ENCODE measurements around the gene SMC5.
"Not testable (repeated sequence)": the region's sequence is repeated elsewhere in the genome, so short reads cannot be mapped to it uniquely, and the experiment has no call there.

SMC5 gene

DNA sequence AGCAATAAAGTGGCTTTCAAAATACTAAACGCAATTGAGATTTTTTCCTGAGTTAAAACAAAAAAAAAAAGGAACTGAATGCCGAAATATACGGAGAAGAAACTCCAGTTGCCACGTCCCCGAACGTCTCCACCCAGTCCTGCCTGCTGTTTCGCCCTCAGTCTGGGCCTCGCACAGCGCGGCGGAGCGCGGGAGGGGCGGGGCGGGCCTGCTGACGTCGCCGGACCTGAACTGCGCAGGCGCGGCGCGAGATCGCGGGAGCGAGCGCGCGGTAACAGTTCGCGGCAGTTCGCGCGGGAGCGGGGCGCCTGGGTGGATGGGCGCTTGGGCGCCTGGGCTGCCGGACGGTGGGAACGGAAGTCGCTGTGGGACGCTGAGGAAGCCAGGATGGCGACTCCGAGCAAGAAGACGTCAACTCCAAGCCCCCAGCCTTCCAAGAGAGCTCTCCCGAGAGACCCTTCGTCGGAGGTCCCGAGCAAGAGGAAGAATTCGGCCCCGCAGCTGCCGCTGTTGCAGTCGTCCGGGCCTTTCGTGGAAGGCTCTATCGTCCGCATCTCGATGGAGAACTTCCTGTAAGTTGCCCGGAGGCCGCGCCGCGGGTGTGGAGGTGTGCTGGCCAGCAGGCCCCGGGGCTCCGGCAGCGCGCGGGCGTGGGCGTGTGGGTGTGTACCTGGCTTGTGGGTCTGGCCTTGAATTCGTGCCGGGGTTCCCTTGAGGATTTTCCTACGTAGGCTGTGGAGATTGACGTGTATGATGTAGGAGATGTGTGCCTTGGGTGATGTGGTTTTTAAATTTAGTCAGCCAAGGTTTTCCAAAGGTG lies at the start of gene SMC5:
Gene SMC5 (plus strand): TSS at position 287 of the 820 bp plus-strand sequence. CDS start 101 bp downstream, at position 388.
- peak; percentile 87 for DNase-seq (ENCODE audit: low spot score)

DNA sequence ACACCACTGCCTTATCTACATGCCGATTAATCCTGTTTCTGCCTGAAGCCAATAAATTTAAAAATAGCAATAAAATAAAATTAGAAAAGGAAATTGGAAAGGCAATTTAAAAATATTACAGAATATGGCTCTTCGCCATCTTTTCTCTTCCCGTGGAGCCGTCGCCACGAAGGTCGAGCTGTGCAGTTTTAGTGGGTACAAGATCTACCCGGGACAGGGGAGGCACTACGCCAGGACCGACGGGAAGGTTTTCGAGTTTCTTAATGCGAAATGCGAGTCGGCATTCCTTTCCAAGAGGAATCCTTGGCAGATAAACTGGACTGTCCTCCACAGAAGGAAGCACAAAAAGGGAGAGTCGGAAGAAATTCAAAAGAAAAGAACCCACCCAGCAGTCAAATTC lies 41.7 kb upstream of the SMC5 start:
- no peak for DNase-seq (ENCODE audit: low spot score)

GRCh38 chr9:70218767-70219166 lies 40.0 kb upstream of the SMC5 start:
- DNase-seq (ENCODE audit: low spot score), result no peak

- DNase-seq (ENCODE audit: low spot score), result no peak
Measured at GRCh38 chr9:70220216-70220615, 38.6 kb upstream of the SMC5 start.

DNA sequence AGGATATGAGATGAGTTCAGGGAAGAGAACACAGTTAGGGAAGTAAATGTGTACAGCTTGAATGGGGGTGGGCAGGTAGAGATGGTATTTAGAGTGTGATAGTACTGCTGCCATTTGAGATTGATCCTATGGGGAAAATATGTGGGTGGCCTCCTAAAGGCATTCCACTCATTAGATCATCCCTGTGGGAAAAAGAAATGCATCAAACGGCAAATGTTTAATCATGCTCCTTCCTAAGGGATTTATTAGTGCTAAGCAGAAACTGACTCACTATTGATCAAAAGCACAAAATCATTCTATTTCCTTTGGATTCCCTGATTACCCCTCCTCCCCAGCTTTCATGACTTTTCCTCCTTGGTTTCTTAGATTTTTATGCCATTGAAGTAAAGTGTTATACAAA lies 36.4 kb upstream of the SMC5 start:
- DNase-seq (ENCODE audit: low spot score), result no peak

- peak; percentile 59 for DNase-seq (ENCODE audit: low spot score)
Measured at GRCh38 chr9:70228118-70228517, 30.7 kb upstream of the SMC5 start.

- DNase-seq (ENCODE audit: low spot score), result peak; percentile 62
Measured at GRCh38 chr9:70228611-70229010, 30.2 kb upstream of the SMC5 start.

DNA sequence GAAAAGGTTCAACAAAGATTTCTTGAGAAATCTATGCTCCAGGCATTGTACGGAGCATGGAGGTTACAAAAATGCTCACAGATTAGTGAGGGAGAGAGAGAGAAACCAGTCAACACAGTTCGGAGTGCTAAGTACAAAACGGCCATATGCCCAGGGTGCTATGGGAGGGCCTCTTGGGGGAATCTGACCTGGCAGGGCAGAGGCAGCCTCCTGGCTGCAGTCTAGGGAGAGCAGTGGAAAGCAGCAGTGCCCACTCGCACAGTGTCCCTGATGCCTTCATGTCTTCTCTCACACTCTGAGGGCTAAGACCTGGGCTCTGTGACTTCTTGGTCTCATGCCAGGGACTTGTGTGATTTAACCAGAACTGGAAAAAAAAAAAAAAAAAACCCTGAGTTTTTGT lies 29.8 kb upstream of the SMC5 start:
- peak; percentile 77 for DNase-seq (ENCODE audit: low spot score)

DNA sequence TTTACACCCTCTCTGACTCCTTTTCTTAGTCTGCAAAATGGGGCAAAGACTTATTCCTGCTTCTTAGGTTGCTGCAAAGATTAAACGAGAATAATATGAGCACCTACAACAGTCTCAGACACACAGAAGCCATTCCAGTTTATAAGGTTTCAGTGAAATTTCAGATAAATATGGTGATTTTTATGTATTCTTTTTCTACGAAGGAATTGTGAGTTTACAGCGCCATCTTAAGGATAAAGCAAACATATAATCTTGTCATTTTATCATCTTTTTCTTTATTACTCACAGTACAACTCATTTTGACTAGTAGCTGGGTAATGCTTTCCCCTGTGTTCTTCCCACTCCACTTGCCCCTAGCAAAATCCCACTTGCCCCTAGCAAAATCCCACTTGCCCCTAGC lies 29.2 kb upstream of the SMC5 start:
- DNase-seq (ENCODE audit: low spot score), result peak; percentile 79

DNA sequence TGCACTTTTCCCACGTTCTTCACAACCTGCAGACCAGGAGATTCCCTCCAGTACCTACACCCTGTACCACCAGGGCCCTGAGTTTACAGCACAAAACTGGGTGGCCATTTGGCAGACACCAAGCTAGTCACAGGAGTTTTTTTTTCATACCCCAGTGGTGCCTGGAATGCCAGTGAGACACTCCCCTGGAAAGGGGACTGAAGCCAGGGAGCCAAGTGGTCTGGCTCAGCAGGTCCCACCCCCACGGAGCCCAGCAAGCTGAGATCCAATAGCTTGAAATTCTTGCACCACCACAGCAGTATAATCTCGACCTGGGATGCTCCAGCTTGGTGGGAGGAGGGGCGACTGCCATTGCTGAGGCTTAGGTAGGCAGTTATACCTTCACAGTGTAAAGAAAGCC lies 26.3 kb upstream of the SMC5 start:
- DNase-seq (ENCODE audit: low spot score), result no peak

DNA sequence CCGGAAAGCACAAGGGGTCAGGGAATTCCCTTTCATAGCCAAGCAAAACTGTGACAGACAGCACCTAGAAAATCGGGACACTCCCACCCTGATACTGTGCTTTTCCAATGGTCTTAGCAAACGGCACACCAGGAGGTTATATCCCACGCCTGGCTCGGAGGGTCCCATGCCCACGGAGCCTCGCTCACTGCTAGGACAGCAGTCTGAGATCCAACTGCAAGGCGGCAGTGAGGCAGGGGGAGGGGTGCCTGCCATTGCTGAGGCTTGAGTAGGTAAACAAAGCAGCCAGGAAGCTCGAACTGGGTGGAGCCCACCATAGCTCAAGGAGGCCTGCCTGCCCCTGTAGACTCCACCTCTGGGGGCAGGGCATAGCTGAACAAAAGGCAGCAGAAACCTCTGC lies 24.6 kb upstream of the SMC5 start:
- not testable (repeated sequence) for DNase-seq (ENCODE audit: low spot score)

DNA sequence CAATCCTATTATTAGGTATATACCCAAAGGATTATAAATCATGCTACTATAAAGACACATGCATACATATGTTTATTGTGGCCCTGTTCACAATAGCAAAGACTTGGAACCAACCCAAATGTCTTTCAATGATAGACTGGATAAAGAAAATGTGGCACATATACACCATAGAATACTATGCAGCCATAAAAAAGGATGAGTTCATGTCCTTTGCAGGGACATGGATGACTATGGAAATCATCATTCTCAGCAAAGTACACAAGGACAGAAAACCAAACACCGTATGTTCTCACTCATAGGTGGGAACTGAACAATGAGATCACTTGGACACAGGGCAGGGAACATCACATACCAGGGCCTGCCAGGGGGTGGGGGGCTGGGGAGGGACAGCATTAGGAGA lies 12.8 kb upstream of the SMC5 start:
- DNase-seq (ENCODE audit: low spot score), result not testable (repeated sequence)

- DNase-seq (ENCODE audit: low spot score), result no peak
Measured at GRCh38 chr9:70250221-70250620, 8.6 kb upstream of the SMC5 start.

DNA sequence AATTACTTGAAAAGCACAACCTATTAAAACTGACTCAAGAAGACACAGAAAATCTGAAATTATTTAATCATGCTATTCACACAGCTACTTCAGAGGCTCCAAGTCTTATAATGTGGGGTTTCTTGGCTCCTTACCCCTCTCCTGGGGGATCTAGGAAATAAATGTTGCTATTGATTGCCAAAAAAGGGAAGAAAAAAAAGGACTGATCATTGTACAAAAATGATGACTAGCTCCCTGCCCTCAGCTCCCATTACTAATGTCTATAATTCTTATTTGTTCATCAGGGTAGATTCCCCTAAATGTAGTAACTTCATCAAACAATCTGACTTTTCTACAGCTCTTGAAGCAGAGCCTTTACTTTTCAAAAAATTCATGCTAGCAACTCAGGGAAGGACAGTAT lies 3.3 kb upstream of the SMC5 start:
- no peak for DNase-seq (ENCODE audit: low spot score)

DNA sequence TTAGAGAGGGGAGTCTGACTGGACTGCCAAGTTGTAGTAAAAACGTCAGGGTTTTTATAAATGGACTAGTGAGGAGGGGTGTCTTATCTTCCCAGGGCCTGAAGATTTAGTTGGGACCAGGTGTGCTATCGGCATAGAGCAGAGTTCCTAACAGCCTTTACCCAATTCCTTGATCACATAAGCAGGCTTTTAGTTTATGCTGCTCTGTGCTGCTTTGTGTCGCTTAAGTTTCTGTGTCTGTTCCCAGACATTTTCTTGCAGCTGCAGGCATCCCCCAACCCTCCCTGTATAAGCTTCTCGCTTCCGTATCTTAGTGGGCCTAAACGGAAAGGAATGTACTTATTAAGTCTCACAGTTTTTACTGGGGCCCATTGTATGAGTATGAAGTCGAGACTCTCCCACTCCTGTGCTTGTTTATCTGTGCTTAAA lies 2.6 kb upstream of the SMC5 start:
- DNase-seq (ENCODE audit: low spot score), result peak; percentile 29

- DNase-seq (ENCODE audit: low spot score), result peak; percentile 27
Measured at GRCh38 chr9:70257502-70257901, 1.3 kb upstream of the SMC5 start.

DNA sequence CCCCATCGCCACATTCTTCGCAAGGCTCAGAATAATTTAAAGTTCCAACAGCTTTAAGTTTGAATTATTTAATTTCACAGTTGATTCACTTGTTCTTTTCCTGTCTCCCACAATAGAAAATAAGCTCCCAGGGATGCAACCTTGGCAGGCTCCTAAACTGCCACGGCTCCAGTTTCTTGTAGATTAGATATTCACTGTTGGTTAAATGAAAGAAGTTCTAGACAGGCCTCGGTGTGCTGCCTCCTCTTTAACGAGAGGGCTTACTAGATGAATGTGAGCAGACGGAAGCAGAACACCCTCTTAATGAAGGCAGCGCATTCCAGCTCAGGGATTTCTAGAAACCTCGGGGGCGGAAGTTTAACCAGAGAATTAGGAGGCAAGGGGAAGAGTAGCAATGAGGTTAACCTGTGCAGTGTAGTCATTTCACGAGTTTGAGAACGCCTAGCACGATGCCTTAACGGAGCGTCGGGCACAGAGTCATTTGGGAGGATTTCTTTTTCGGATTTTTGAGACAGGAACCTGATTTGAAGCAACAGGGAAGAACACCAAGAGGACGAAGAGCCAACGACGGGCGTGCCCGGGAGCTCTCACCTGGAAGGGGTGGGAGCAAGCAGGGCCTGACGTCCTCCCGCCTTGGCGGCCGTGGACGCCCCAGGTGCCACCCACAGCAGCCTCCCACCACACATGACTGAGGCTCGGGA lies 637 bp upstream of the SMC5 start:
- DNase-seq (ENCODE audit: low spot score), result peak; percentile 74

- no peak for DNase-seq (ENCODE audit: low spot score)
Measured at GRCh38 chr9:70259512-70259802, 679 bp downstream of the SMC5 start.

DNA sequence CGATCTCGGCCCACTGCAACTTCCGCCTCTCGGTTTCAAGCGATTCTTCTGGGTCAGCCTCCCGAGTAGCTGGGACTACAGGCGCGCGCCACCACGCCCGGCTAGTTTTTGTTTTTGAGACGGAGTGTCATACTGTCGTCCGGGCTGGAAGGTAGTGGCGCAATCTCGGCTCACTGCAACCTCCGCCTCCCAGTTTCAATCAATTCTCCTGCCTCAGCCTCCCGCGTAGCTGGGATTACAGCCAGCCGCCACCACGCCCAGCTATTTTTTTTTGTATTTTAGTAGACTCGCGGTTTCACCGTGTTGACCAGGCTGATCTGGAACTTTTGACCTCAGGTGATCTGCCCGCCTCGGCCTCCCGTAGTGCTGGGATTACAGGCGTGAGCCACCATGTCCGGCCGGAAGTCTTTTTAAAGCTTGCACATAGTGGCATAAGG lies 1.2 kb downstream of the SMC5 start:
- no peak for DNase-seq (ENCODE audit: low spot score)

- no peak for DNase-seq (ENCODE audit: low spot score)
Measured at GRCh38 chr9:70260606-70261005, 1.8 kb downstream of the SMC5 start.

DNA sequence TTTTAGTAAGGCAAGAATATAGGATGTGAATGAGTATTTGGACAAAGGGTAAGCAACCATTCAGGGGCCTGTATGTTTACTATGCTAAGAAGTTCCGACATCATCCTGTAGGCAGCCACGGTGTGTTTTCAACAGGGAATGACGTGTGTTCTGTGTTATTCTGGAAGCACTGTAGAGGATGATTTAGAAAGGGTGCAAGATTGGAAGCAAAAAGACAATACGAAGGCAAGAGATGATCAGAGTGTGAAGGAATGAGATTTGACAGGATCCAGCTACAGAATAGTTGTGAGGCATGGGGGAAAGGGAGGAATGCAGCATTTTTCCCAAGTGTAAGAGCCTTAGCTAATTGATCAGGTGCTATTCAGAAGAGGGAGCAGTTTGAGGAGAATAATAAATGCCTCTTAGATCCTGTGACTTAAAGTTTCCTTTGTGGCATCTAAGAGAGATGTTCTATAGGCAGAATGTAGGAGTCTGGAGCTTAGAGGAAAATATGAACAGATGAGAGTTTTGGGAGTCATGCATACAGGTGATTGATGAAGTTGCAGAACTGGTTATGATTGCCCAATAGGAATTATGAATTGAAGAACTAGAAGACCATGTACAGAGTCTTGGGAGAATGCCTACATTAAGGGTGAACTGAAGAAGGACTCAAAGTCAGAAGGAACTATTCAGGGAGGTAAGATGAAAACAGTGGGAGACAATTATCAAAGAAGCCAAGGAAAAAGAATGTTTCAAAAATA lies 2.5 kb downstream of the SMC5 start:
- DNase-seq (ENCODE audit: low spot score), result no peak

DNA sequence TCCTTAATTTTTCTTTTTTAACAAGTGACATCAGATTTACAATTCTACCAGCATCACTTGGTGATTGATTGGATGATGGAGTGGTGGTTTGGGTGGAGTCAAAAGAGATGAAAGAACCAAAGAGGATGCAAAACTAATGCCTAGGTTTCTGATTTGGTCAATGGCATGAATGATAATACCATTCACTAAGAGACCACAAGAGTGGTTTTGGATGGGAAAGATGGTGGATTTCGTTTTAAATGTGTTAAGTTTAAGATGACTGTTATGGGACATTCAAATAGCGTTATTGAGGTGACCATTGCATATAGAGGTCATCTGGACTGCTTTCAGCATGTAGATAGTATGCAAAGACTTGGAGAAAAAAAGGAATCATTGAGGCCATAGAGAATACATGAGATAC lies 3.6 kb downstream of the SMC5 start:
- DNase-seq (ENCODE audit: low spot score), result no peak

DNA sequence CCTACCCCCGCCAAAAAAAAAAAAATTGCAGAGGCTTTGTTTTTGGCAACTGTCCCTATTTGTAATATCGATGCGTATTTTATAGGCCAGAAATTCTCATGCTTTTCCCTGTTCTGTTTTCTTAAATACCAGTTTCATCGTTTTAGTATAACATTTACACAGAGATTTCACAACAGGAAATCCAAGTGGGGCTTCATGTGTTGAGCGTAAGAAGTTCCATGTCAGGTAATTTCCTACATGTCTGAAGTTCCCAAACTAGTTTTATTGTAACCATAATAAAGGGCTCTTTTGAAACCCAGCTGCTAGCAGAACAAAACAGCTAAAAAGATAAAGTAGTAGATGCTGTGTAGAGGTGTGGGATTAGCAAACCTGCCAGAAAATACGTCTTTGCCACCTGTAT lies 4.2 kb downstream of the SMC5 start:
- no peak for DNase-seq (ENCODE audit: low spot score)
